Stimulated activated naive CD8-positive, alpha-beta T cell treated with anti-CD3 and anti-CD28 coated beads, Interleukin-15, Interleukin-2, amounts not matched to agents 100 U/mL and 50 U/mL, for 24 hours (primary cell): ENCODE measurements around the gene ACER3.
"Not testable (repeated sequence)": the region's sequence is repeated elsewhere in the genome, so short reads cannot be mapped to it uniquely, and the experiment has no call there.

ENCODE experiments used
- ATAC-seq: fragments of 150-1000 bp; cut with Tn5 transposase; one replicate; pipeline ENCODE4 v1.10.0; 2021
- DNase-seq: peaks from one replicate; pipeline ENCODE4 v3.0.0; 2021

Gene ACER3

DNA sequence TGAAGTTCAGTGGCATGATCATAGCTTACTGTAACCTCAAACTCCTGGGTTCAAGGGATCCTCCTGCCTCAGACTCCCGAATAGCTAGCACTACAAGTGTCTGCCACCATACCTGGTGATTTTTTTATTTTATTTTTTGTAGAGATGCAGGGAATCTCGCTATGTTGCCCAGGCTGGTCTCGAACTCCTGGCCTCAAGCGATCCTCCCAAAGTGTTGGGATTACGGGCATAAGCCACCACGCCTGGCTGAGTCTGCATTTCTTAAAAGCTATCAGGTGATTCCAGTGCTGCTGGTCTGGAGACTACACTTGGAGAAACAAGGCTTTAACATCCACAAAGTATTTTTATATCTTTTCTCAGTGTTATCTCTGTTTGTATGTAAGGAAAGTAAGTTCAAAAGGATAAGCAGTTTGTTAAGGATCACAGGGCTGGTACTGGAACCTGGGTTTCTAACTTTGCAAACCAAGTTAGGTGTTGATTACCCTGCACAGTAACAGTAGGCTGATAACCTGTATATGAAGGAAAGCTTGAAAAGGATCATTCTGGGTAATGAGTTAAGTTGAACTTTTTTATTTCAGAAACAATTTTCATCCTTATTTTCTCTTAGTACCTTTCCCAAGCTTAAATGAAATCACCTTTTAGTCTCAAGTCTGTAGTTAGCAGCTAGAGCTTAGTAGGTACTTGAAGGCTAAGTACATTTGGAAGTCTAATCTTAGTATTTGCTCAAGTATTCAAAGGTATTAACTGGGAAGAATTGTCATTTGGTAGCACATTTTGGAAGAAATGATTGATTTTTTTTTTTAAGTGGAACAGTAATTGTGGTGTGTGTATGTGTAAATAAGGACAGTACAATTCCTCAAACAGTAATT is 12.5 kb downstream of the ACER3 start:
- DNase-seq (no peak), ATAC-seq (no peak)

DNA sequence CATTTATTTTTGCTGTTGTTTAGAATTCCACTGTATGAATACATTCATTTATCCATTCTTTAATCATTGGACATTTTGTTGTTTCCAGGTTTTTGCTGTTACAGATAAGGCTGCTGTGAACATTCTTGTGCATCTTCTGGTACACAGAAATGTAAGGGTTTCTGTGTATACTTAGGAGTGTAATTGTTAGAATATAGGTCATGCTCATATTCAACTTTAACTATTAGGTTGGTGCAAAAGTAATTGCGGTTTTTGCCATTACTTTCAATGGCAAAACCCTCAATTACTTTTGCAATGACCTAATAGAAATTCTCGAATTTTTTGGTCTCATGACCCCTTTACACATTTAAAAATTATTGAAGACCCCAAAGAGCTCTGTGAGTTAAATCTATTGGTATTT is 17.3 kb downstream of the ACER3 start:
- no peak for ATAC-seq
- no peak for DNase-seq

DNA sequence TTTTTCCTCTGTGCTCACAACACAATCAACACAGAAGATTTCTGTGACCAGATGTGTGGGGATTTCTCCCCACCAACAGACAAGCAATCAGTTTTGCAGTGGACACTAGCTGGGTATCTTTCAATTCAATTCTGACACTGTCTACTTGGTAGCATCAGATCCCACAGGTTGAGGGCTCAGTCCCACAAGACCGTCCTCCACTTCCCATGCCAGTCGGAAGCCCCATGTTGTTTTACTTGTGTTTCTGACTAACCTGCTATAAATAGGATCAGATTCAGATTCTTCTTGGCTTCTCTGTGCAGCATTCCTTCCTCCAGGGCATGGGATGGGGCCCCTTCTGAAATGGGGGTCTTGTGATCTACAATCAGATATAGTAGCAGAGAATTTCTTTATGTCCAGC is 19.6 kb downstream of the ACER3 start:
- no peak for ATAC-seq
- no peak for DNase-seq

DNA sequence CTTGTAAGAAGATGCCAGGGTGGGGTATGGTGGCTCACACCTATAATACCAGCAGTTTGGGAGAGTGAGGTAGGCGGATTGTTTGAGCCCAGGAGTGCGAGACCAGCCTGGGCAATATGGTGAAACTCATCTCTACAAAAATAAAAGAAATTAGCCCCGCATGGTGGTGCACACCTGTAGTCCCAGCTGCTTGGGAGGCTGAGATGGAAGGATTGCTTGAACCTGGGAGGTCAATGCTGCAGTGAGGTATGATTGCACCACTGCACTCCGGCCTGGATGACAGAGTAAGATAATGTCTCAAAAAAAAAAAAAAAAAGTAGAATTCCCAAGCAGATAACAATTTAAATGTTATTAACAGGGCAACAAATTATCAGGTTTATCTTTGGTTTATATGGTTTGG is 20.2 kb downstream of the ACER3 start:
- no peak for ATAC-seq

DNA sequence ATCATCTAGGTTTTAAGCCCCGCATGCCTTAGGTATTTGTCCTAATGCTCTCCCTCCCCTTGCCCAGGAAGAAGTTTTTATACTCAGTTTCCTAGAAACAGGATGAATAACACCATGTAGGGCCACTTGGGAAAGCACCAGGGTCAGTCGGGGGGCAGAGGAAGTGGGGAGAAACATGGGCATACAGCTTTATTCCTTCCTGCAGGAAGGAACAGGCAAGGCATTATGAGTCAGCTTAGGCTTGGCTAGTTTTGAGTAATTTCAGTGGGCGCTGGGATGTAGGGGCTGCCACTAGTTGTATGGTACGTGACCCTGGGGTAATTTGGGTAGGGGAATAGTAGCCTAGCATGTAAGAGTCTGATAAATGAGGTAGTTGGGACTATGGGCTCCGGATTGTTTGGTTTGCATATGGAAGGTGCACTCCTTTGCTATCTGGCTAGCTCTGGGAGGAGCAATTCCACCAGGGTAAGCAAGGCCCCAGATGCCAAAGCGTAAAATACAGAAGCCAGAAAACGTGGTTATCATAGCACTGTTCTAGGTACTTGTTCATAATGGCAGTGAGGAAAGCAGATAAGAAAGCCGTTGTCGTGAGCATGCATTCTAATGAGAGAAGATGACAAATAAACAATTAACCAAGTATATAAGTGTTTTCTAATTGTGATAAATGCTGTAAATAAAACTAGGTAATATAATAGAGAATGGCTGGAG is 24.8 kb downstream of the ACER3 start:
- DNase-seq (peak; percentile 15), ATAC-seq (peak; percentile 57)

More for the DNA sequence above, 20.2 kb downstream of the ACER3 start:
- DNase-seq = no peak

DNA sequence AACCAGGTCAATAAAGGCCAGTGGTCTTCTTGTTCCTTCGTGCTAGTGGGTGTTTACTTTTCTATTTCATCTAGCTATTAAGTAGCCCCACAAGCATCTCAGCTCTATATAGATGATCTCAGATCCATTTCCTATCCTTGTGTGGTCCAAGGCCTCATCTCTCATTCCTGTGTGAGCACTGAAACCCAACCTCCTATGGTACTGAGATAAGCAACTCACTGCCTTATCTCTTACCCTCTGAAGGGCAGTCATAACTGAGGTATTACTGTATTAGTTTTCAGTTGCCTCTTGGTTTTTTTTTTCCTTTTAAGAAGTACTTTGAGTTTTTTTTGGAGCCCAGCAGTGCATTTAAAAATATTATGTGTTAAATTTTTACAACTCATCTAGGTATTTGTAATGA is 28.3 kb downstream of the ACER3 start:
- DNase-seq (no peak), ATAC-seq (no peak)

DNA sequence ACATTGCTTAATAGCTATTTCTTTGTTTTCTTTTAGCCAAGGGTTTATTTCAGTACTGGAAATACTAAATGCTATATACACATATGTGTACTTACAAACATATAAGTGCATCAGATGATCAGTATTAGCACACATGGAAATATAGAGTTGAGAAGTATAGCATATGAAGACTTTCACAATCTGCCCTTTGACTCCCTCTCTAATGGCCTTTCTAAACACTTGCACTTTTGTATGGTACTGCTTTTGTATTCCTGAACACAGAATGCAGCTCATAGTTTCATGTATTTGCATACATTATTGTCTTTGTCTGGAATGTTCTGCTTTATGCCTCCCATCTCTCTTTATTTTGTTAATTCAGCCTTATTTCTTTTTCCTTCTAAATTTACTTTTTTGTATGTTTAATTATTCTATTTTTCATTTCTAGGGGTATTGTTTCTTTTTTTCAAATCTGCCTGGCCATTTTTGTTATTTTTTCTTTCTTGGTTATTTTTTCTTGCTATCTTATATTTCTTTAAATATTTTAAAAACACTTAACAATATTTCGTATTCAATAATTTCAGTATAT is 28.8 kb downstream of the ACER3 start:
- no peak for DNase-seq

DNA sequence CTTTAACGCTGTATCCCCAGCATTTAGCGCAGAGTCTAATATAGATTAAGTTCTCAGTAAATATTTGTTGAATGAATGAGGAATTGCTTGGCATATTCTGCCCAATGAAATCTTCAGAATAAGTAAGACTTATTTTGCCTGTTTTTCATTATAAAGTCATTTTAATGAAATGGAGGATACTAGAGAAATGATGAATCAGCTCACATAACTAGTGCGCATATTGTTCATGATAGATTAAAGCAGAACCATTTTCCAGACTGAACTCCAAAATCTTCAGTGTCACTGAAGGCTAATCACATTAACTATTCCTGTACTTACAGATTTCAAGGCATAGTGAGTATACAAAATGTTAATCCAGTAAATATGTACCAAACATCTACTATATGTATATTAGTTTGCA is 29.6 kb downstream of the ACER3 start:
- no peak for ATAC-seq
- no peak for DNase-seq

More for the DNA sequence above, 28.8 kb downstream of the ACER3 start:
- no peak for ATAC-seq

DNA sequence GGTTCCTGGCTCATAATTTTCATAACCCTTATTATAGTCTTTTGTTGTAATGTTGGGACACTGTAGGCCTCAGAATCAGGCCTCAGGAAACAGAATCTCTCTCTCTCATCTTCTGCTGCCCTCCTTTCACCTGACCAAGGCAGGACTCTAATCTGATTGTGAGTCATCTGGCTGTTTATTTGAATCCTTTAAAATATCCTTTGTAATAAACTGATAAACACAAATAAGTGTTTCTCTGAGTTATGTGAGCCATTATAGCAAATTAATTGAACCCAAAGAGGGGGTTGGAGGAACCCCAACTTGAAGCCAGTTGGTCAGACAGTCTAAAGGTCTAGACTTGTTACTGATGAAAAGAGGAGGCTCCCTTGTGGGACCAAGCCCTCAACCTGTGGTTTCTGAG is 30.6 kb downstream of the ACER3 start:
- DNase-seq (no peak), ATAC-seq (no peak)

DNA sequence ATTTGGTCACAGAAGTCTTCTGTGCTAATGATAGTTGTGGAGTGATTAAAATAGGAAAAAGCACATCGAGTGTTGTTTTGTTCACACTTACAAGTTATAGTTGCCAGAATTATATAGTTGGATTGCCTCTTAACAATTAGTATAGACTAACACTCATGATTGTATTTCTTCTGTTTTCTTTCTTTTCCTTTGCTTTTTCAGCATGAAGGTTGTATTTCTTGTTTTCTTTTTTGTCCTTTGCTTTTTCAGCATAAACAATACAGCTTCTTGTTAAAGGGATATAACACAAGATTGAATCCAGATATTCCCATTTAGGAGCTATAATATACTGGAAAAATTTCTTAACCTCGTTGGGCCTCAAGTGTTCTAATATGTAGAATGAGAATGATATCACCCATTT is 31.1 kb downstream of the ACER3 start:
- ATAC-seq = no peak
- DNase-seq = no peak

DNA sequence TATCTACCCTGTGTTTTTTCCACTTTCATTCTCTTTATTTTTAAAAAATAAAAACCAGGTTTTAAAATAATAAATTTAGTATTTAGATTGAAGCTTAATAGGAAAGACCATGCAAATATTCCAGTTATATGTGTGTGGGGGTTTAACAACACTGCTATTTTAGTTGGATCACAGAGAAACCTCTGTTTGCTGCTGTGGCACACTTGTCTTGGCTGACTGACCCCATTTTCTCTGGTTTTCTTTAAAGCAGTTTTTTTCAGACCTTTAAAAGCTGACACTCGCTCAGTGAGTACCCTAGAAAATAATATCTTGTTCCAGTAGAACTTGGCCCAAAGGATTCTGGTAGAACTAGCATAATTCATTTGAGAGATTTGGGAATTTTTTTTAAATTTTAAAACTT is 31.6 kb downstream of the ACER3 start:
- ATAC-seq (no peak), DNase-seq (no peak)

DNA sequence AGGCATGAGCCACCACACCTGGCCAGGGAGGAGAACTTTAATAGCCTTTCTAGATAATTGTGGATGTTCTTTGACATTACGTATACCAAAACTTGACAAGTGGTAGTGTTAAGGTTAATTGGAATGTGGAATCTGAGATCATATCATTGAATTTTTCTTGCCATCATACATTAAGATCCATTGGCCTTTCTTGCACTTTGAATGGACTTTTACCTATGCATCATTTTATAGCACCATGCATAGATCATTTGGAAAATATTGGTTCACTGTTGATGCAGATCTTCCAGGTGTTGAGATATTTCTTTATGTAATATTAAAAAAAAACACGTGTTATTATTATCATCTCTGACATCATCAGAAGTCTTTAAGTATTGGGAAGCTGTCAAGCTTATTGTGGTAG is 36.5 kb downstream of the ACER3 start:
- no peak for DNase-seq
- no peak for ATAC-seq

DNA sequence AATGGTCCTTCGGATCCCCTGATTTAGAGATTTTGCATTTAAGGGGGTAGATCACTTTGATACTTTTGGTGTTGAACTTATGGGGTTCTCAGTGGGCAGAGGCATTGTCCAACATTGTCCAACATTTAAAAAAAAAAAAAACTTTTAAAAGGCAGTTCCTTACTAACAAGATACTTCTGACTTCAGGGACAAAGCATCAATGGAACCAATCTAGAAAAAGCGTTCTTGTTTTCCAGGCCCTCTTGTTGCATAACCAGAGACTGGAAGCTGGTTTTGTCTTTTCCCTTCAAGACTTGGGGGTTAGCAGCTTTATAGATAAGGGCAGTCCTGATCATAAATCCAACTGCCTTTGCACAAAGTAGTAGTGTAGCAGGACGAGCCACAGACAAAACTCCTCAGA is 40.4 kb downstream of the ACER3 start:
- ATAC-seq (no peak), DNase-seq (no peak)

DNA sequence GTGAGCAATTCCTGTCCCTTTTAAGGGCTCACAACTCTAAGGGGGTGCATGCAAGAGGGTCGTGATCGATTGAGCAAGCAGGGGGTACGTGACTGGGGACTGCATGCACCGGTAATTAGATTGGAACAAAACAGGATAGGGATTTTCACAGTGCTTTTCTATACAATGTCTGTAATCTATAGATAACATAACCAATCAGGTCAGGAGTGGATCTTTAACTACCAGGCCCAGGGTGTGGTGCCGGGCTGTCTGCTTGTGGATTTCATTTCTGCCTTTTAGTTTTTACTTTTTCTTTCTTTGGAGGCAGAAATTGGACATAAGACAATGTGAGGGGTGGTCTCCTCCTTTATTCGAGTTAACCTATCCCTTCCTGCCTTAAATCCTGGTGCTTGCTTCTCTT is 40.9 kb downstream of the ACER3 start:
- ATAC-seq, DNase-seq: not testable (repeated sequence)

DNA sequence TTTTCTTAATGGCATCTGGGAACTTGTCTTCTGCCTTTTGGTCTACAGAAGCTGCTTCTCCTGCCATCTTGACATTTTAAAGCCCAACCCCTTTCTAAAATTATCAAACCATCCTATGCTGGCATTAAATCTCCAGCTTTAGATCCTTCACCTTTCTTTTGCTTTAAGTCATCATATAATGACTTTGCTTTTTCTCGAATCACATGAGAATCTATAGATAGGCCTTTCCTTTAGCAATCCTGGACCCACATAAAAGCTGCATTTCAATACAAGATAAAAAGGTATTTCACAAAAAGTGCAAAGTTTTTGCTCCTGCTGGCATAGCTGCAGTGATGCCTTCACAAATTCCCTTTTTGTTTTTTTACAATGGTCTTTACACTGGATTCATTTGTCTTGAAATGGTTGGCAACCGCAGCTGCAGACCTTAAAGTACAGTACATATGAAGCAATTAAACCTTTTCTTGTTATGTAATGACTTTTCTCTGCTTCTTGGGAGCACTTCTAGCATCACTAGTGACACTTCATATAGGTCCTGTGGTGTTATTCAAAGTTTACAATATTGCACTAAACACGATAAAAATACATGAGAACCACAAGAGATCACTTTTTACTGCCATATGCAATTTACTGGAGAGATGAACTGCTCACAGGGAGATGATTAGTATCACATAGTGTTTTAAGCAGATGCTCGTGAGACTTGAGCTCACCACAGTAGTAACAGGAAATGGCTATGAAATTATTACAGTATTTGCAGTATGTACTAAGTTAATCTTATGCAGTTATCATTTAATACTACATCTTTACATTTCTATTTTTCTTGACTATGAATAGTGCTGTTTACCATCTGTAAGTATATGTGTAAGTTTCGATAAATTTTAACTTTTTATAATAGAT is 41.6 kb downstream of the ACER3 start:
- no peak for ATAC-seq

DNA sequence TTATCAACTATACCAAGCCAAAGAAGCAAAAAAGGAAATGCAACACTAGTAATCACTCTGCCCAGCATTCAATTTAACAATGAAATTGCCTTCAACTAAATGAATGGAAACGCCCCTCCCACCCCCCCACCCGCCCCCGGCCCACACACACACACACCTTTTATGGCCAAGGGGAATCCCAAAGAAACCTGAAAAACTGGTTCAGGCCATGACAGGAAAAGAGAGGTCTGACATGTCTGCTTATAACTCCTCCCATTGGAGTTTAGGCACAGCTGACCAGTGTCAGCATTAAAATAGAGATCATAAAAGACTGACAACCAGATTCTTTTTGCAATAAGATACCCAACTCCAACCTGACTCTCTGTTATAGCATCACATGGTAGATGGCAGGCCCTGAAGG is 42.6 kb downstream of the ACER3 start:
- DNase-seq = no peak
- ATAC-seq = no peak

More for the DNA sequence above, 41.6 kb downstream of the ACER3 start:
- no peak for DNase-seq

DNA sequence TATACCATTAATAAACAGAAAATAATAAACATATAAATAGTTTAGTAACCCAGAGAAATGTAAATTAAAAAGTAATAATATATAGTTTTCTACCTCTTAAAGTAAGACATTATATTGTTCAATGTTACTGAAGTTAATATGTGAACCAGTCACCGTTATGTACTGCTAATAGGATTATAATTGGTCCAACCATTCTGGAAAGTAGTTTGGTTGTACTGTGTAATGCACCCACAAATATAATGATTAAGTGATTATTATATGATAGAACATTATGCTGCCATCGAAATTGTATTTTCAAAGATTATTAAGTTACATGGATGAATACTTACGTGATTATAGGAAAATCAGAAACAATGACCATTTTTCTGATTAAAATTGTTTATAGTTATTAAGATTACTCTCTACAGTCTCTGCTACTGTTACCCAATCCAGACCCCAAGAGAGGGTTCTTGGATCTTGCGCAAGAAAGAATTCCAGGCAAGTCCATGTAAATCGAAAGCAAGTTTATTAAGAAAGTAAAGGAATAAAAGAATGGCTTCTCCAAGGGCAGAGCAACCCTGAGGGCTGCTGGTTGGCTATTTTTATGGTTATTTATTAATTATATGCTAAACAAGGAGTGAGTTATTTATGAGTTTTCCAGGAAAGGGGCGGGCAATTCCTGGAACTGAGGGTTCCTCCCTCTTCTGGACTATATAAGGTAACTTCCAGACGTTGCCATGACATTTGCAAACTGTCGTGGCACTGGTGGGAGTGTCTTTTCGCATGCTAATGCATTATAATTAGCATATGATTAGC is 50.1 kb downstream of the ACER3 start:
- ATAC-seq (no peak), DNase-seq (no peak)

DNA sequence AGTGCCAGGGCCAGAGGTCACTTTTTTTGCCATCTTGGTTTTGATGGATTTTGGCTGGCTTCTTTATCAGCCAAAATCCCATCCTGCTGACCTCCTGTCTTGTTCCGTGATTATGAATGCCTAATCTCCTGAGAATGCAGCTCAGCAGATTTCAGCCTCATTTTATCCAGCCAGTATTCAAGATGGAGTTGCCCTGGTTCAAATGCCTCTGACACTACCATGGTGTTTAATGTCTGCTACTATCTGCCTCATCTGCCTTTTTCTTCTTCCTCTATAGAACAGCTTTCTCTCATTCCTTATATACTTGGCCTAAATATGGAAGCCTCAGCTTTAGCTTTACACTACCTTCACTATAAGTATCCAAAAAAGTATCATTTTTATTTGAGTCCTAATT is 50.7 kb downstream of the ACER3 start:
- DNase-seq (no peak), ATAC-seq (no peak)

DNA sequence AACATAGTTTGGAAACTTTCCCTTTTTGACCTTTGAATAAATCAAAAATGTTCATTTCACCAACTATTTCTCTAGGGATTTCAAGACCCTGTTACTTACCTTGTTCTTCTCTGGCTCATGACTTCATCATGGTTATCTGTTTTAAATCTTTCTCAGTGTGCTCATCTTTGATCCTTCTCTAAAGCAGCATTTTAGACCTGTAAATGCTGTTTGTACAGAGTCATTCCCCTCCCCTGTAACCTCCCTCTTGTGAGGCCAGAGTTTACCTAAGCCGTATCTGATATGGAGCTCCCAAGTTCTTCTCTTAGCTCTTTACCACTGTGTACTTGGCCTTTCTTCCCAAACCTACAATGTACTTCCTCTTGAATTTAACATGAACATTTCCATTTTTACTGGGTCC is 56.0 kb downstream of the ACER3 start:
- DNase-seq (no peak), ATAC-seq (no peak)

DNA sequence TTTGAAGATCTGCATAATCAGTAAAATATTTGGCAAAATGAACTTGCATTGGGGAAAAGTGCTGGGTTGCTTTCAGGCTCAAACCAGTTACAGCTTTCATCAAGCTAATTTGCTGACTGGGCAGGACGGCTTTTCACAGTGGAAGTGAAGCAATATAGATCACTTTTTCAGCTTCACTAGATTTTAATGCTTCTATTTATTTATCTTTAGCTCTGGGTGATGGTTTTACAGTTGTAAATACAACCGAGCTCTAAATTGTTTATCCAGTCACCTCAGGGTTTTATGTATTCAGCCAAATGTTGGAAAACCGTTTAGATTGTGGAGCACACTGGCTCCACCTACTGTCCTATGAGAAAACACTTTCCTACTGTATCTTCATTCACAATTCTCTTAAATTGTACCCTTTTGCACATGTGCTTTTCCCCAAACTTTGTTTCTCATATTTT is 58.2 kb downstream of the ACER3 start:
- ATAC-seq (no peak), DNase-seq (no peak)

DNA sequence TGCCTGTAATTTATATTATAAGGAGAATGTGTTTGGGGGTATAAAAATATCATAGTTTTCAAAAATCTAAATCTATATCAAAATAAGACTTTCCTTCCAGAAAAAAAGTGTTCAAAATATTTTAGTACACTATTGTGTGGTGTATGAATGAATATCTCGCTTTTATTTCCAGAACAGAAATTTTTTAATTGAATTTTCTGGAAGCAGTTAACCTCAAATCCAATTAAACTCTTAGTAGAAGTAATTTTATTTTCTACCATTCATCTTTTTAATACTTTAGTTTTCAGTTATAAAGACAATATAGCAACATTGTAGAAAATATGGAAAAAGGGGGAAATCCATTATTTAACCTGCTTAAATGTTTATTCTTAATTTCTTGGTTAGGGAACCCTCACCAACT is 58.7 kb downstream of the ACER3 start:
- ATAC-seq = no peak
- DNase-seq = no peak
